HG03025 (cell line): ENCODE results near the gene STRN4.
A peak's percentile ranks its signal among the peaks of the same experiment; 100 is the strongest.
"Not testable (repeated sequence)": the region's sequence is repeated elsewhere in the genome, so short reads cannot be mapped to it uniquely, and the experiment has no call there.

Experiments used
- ATAC-seq: cut with Tn5 transposase; IDR thresholded peaks from one replicate; pipeline ENCODE4 v1.9.1; 2021; ENCODE audit warnings: mild to moderate bottlenecking, moderate library complexity; ENCODE audit not compliant: unreplicated experiment, low FRiP score

The STRN4 gene

GRCh38 chr19:46746281-46747057 lies at the start of gene STRN4:
Gene STRN4 (minus strand): TSS chr19:46746450. CDS start chr19:46746430, 20 bp downstream.
- no peak for ATAC-seq

- no peak for ATAC-seq
Observed at GRCh38 chr19:46791944-46792343, 45.7 kb upstream of the STRN4 start.

- no peak for ATAC-seq
Observed at GRCh38 chr19:46789371-46789770, 43.1 kb upstream of the STRN4 start.

- no peak for ATAC-seq
Observed at GRCh38 chr19:46788968-46789338, 42.7 kb upstream of the STRN4 start.

GRCh38 chr19:46788262-46788967 lies 42.2 kb upstream of the STRN4 start, which contains the start of gene SLC1A5:
Gene SLC1A5 (minus strand): TSS chr19:46788594. CDS start chr19:46787965, 629 bp downstream.
- ATAC-seq = peak; percentile 57

- ATAC-seq = no peak
Observed at GRCh38 chr19:46787331-46788261, 41.3 kb upstream of the STRN4 start.

GRCh38 chr19:46787040-46787330 lies 40.7 kb upstream of the STRN4 start:
- no peak for ATAC-seq

GRCh38 chr19:46786236-46787039 lies 40.2 kb upstream of the STRN4 start:
- ATAC-seq = no peak

- ATAC-seq = no peak
Observed at GRCh38 chr19:46785980-46786235, 39.7 kb upstream of the STRN4 start.

GRCh38 chr19:46785054-46785979 lies 39.1 kb upstream of the STRN4 start:
- no peak for ATAC-seq

GRCh38 chr19:46784262-46785053 lies 38.2 kb upstream of the STRN4 start:
- ATAC-seq = no peak

GRCh38 chr19:46783670-46784069 lies 37.4 kb upstream of the STRN4 start:
- ATAC-seq = no peak

GRCh38 chr19:46782355-46783019 lies 36.2 kb upstream of the STRN4 start:
- no peak for ATAC-seq

GRCh38 chr19:46777956-46778645 lies 31.9 kb upstream of the STRN4 start:
- ATAC-seq = not testable (repeated sequence)

GRCh38 chr19:46776927-46777911 lies 31.0 kb upstream of the STRN4 start:
- no peak for ATAC-seq

- ATAC-seq = no peak
Observed at GRCh38 chr19:46775642-46776258, 29.5 kb upstream of the STRN4 start.
